DND-41 (cell line): ENCODE results near the gene CBARP.

Experiments
- ATAC-seq: fragments of 200-7000 bp; cut with Tn5 transposase; 3 replicates; pipeline ENCODE4 v1.9.1; 2021; ENCODE audit warnings: low read depth; ENCODE audit not compliant: insufficient read depth
- DNase-seq: peaks from one replicate; pipeline ENCODE4 v3.0.0-alpha.2; 2020
- H2AFZ ChIP-seq: 2 replicates; pipeline ENCODE4 v1.6.0; 2012; ENCODE audit warnings: low read depth, low read length
- H3K27ac ChIP-seq: 2 replicates; pipeline ENCODE4 v1.5.1; 2012; ENCODE audit warnings: low read length, inconsistent platforms
- H3K27me3 ChIP-seq: fragments of 200-600 bp; sonication (generic); 2 replicates; pipeline ENCODE4 v1.6.0; 2012; ENCODE audit warnings: low read length, mild to moderate bottlenecking, inconsistent platforms; ENCODE audit not compliant: insufficient read depth, poor library complexity
- H3K36me3 ChIP-seq: 2 replicates; pipeline ENCODE4 v1.5.1; 2012; ENCODE audit warnings: low read length, inconsistent platforms; ENCODE audit not compliant: insufficient read depth
- H3K4me1 ChIP-seq: 2 replicates; pipeline ENCODE4 v1.5.1; 2012; ENCODE audit warnings: mild to moderate bottlenecking, low read length; ENCODE audit not compliant: insufficient read depth
- H3K4me2 ChIP-seq: 2 replicates; pipeline ENCODE4 v1.6.0; 2012; ENCODE audit warnings: mild to moderate bottlenecking, moderate library complexity, low read length, inconsistent platforms; ENCODE audit not compliant: insufficient read depth
- H3K4me3 ChIP-seq, 2 experiments: fragments of 200-600 bp in 1 of 2; shearing (Covaris generic) in 1 of 2; 2 replicates each; pipeline ENCODE4 v1.5.1; 2012 to 2016; ENCODE audit warnings: inconsistent platforms in 2 of 2, low read length in 2 of 2, mild to moderate bottlenecking in 2 of 2, low read depth in 1 of 2, moderate library complexity in 1 of 2
- H3K79me2 ChIP-seq: 2 replicates; pipeline ENCODE4 v1.6.0; 2012; ENCODE audit warnings: low read length, inconsistent platforms; ENCODE audit not compliant: insufficient read depth
- H3K9ac ChIP-seq: 2 replicates; pipeline ENCODE4 v1.6.0; 2012; ENCODE audit warnings: low read depth, mild to moderate bottlenecking, inconsistent platforms, low read length, moderate library complexity
- H3K9me3 ChIP-seq: 2 replicates; pipeline ENCODE4 v1.5.1; 2012; ENCODE audit warnings: low read length, moderate library complexity, mild to moderate bottlenecking, inconsistent platforms; ENCODE audit not compliant: insufficient read depth, severe bottlenecking
- H4K20me1 ChIP-seq: 2 replicates; pipeline ENCODE4 v1.6.0; 2012; ENCODE audit warnings: low read length; ENCODE audit not compliant: insufficient read depth
- CTCF ChIP-seq: IDR thresholded peaks from 2 replicates; pipeline ENCODE4 v1.5.1; 2012; ENCODE audit warnings: borderline replicate concordance, low read length, moderate library complexity, mild to moderate bottlenecking; ENCODE audit not compliant: poor library complexity, severe bottlenecking; ENCODE audit errors: extremely low read depth
- EZH2 ChIP-seq: IDR thresholded peaks from 3 replicates; pipeline ENCODE4 v1.6.1; 2012; ENCODE audit warnings: borderline replicate concordance, low read depth, mild to moderate bottlenecking, moderate library complexity, low read length, inconsistent platforms; ENCODE audit not compliant: severe bottlenecking

The CBARP gene

GRCh38 chr19:1278074-1278473 lies 40.3 kb upstream of the CBARP start:
- no peaks in the 10 kb centered on the region for H3K27me3 ChIP-seq
- H3K4me1 ChIP-seq: peaks cover 38% of the 10 kb centered on the region
- peaks cover 38% of the 10 kb centered on the region for H3K79me2 ChIP-seq
- no peak for TF ChIP-seq CTCF
- TF ChIP-seq EZH2: no peak
- DNase-seq: no peak
- no peak overlapping the region for H3K4me3 ChIP-seq
- H4K20me1 ChIP-seq: peaks cover 50% of the 10 kb centered on the region
- H3K27ac ChIP-seq: no peak overlapping the region
- no peak overlapping the region for H3K4me2 ChIP-seq
- H3K36me3 ChIP-seq: peaks cover 57% of the 10 kb centered on the region
- H3K9ac ChIP-seq: no peak overlapping the region
- H3K9me3 ChIP-seq: no peaks in the 10 kb centered on the region
- H2AFZ ChIP-seq: no peak overlapping the region
- ATAC-seq: no peak

GRCh38 chr19:1277061-1277460 lies 39.3 kb upstream of the CBARP start:
- Histone ChIP-seq H3K79me2 (peaks cover 48% of the 10 kb centered on the region), H4K20me1 (peaks cover 60% of the 10 kb centered on the region), H3K27ac (peak overlapping the region; percentile 86), H3K9ac (peak overlapping the region; percentile 99), H3K9me3 (no peaks in the 10 kb centered on the region), H3K4me2 (peak overlapping the region; percentile 83), H3K4me1 (peaks cover 48% of the 10 kb centered on the region), H3K36me3 (peaks cover 67% of the 10 kb centered on the region), H3K27me3 (no peaks in the 10 kb centered on the region), H2AFZ (no peak overlapping the region), H3K4me3 (peak overlapping the region in 1 of 2 experiments; percentile 73; a peak in 3 of 4 replicates)
- ATAC-seq (no peak), DNase-seq (no peak)
- TF ChIP-seq EZH2: no peak

- ATAC-seq: no peak
Measured at GRCh38 chr19:1276628-1277022, 38.8 kb upstream of the CBARP start.

More at GRCh38 chr19:1276628-1277022, 38.8 kb upstream of the CBARP start:
- no peak for DNase-seq
- peak overlapping the region; percentile 83 for H3K4me2 ChIP-seq
- H3K36me3 ChIP-seq: peaks cover 71% of the 10 kb centered on the region
- H4K20me1 ChIP-seq: peaks cover 65% of the 10 kb centered on the region
- H3K4me3 ChIP-seq: peak overlapping the region; percentile 51 to 73; a peak in 3 of 4 replicates
- H3K9ac ChIP-seq: peak overlapping the region; percentile 99
- TF ChIP-seq CTCF (no peak), EZH2 (no peak)
- H3K4me1 ChIP-seq: peaks cover 52% of the 10 kb centered on the region
- H3K27me3 ChIP-seq: no peaks in the 10 kb centered on the region
- no peak overlapping the region for H2AFZ ChIP-seq
- H3K27ac ChIP-seq: peak overlapping the region; percentile 86
- no peaks in the 10 kb centered on the region for H3K9me3 ChIP-seq
- peaks cover 52% of the 10 kb centered on the region for H3K79me2 ChIP-seq
